22Rv1 (cell line): Measurements from ENCODE around the gene AK2.
A peak's percentile ranks its signal among the peaks of the same experiment; 100 is the strongest.

ENCODE experiments used
- H3K27ac ChIP-seq: fragments of 450-650 bp; 2 replicates; pipeline ENCODE4 v1.5.1; 2017
- ZFX ChIP-seq: fragments of 450-650 bp; IDR thresholded peaks from 2 replicates; pipeline ENCODE4 v1.6.1; 2017; ENCODE audit warnings: antibody characterized with exemption, borderline replicate concordance
- TF ChIP-seq, protein P1 (sequence below): fragments of 450-650 bp; IDR thresholded peaks from 2 replicates; pipeline ENCODE4 v1.5.1; 2017; ENCODE audit warnings: mild to moderate bottlenecking

Gene AK2

DNA sequence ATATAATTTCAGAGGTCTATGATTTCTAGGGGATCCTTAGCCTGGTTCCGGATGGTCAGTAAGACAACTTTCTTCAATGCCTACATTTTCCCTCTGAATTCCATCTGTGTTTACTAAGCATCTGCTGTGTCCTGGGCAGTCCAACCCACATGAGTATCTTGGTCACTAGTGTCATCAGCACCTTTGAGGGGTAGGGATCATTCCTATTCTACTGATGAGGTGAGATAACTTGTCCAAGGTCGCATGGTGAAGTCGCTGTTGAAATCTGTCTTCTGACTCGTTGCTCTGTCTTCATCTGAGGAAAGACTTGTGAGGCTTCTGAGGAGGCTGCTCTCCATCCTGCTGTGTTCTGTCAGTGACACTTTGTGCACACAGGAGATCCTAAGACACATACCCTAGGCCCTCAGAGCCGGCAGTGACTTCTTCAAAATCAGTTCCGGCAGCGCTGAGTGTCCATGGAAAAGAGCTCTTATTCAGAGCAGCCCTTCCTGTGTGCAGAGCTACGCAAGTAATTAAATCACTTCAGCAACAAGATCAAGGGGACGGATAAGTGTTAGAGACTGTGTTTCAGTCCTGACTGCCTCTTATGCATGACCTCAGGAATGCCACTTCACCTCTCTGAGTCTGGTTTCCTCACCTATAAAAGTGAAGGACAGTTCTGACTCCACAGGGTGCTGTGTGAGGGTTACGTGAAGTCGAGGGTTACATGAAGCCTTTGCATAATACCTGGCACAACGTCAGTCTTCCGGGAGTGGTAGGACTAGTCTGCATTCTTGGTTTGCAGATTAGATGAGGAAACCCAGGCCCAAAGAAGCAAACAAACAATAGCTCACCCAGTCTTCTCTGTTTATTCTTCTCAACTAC, 28.4 kb downstream of the AK2 start:
- H3K27ac ChIP-seq = no peak overlapping the region
- no peak for TF ChIP-seq ZFX
- TF ChIP-seq, protein P1, sequence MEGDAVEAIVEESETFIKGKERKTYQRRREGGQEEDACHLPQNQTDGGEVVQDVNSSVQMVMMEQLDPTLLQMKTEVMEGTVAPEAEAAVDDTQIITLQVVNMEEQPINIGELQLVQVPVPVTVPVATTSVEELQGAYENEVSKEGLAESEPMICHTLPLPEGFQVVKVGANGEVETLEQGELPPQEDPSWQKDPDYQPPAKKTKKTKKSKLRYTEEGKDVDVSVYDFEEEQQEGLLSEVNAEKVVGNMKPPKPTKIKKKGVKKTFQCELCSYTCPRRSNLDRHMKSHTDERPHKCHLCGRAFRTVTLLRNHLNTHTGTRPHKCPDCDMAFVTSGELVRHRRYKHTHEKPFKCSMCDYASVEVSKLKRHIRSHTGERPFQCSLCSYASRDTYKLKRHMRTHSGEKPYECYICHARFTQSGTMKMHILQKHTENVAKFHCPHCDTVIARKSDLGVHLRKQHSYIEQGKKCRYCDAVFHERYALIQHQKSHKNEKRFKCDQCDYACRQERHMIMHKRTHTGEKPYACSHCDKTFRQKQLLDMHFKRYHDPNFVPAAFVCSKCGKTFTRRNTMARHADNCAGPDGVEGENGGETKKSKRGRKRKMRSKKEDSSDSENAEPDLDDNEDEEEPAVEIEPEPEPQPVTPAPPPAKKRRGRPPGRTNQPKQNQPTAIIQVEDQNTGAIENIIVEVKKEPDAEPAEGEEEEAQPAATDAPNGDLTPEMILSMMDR = no peak

DNA sequence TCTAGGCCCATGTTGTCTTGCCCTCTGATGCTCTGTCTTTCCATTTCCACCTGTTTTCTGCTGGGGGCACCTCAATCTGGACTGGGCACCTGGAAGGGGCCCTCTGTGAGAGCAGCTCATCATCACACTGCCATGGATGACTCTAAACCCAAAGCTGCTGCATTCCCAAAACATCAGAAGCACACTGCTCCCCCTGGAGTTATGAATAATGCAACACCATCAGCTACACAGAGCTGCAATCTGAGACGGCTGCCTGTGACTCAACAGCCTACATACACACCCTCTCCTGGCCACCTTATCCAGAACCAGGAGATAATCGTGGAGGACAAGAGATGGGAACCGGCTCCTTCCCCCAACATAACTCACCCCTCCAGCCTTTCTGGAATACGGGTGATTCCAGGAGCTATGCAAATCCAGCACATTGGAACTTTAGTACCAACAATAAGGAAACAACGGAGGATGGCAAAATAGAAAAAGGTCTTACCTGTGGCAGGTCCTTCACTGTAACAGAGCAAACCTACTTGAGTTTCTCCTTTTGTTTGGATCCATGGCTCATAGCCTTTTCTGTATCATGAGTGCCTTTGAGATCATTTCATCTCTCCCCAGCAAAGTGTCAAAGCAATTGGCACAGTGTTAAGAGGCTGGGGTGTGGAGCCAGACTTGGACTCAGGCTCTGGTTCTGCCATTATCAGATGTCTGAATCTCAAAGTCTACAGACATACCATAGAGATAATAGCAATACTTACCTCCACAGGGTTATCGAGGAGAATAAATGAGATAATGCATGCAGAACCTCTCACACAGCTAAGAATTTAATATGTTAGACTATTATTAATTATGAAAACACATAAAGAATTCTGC, 29.3 kb downstream of the AK2 start:
- H3K27ac ChIP-seq = no peak overlapping the region

DNA sequence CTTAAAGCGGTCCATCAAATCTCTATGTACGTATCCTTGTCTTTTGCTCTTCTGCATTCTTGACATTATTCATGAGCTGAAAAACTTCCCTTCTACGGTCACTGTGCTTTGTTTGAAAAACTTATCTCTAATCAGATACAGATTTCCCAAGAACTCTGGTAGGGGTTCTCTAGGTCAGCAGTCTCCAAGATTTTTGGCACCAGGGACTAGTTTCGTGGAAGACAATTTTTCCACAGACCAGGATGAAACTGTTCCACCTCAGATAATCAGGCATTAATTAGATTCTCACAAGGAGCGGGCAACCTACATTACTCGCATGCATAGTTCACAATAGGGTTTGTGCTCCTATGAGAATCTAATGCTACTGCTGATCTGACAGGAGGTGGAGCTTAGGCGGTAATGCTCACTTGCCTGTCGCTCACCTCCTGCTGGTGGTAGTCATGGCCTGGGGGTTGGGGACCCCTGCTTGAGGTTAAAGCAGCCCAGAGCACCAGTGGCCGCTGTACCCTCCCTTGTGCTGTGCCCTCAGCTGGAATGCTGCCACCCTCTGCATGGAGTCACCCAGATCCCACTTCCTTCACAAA, 30.8 kb downstream of the AK2 start:
- no peak overlapping the region for H3K27ac ChIP-seq

More for the DNA sequence above, 29.3 kb downstream of the AK2 start:
- TF ChIP-seq, protein P1 = peak; percentile 43
- no peak for TF ChIP-seq ZFX

DNA sequence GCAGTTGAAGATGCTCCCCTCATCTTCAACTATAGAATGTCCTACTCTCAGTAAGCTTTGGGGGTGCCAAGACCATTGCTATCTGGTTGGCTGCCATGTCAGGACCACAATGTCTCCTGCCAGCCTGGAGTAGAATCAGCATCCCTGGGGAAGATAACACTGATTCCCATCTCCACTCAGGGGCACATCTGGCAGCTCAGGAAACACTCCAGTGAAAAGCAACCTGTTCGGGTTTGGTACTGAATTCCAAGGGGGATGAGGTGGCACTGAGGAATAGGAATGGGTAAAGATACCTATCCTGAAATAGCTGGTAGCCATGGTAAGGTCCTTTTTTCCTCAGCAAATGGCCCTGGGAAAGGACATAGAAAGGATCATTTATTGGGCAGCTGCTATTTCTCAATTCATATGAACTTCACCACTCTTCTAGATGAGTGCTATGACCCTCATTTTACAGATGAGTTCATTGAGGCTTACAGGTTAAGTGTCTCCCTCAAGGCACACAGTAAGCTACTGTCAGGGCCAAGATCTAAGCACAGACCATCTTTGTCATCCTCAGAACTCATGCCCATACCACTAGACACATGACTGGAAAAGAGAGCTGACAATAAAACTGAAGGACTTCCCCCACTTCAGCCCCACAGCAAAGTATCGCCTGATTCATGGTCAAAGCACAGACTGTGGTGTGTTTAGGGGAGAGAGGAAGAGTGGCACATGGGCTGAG, 31.4 kb downstream of the AK2 start:
- TF ChIP-seq ZFX = no peak
- TF ChIP-seq, protein P1 = no peak
- no peak overlapping the region for H3K27ac ChIP-seq

More for the DNA sequence above, 30.8 kb downstream of the AK2 start:
- TF ChIP-seq, protein P1 = no peak
- no peak for TF ChIP-seq ZFX

DNA sequence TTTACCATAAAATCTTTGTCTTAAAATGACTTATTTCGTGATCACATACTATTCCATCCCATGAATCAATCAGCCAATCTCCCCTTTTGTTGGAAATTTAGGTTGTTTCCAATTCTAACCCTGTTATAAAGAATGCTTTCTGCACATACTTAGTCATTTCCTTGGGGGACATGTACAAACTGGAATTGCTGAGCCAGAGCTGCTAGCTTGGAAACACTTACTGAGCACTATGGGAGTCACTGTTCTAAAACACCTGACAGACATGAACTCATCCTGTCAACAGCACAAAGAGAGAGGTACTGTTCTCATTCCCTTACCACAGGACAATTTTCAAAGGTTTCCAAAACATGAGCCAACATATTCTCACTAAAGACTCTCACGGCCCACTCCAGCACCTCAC, 32.1 kb downstream of the AK2 start:
- TF ChIP-seq, protein P1 = no peak
- no peak for TF ChIP-seq ZFX
- H3K27ac ChIP-seq = no peak overlapping the region

DNA sequence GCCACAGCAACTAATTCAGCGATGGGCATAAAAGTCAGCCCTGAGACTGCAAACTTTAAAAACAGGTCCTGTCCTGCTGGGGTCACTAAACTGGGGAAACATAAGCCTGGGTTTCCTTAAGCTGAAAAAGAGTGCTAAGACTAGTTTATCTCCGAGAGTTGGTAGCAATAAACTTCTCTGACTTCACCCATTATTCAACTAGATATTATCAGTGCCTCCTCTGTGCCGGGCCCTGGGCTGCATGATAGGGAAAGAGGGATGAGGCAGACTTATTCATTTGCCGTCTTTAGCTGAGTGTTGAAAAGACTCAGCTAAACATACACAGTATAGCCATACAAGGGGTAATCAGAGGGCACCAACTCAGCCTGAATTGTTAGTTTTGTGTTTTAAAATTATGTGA, 33.0 kb downstream of the AK2 start:
- no peak overlapping the region for H3K27ac ChIP-seq

More for the DNA sequence above, 33.0 kb downstream of the AK2 start:
- TF ChIP-seq, protein P1 = no peak
- no peak for TF ChIP-seq ZFX
